T-helper 9 cell (primary cell): ENCODE measurements around the gene TRAF3.
"Not testable (repeated sequence)": the region's sequence is repeated elsewhere in the genome, so short reads cannot be mapped to it uniquely, and the experiment has no call there.

Experiments
- DNase-seq: peaks from one replicate; pipeline ENCODE4 v3.0.0-alpha.2; 2020

Gene TRAF3

GRCh38 chr14:102868956-102869547, 91.8 kb downstream of the TRAF3 start:
- DNase-seq, result no peak

- DNase-seq, result no peak
These were observed 93.0 kb downstream of the TRAF3 start for GRCh38 chr14:102870246-102870645.

- no peak for DNase-seq
These were observed 94.0 kb downstream of the TRAF3 start for GRCh38 chr14:102870994-102871831.

- DNase-seq, result no peak
These were observed 94.8 kb downstream of the TRAF3 start for GRCh38 chr14:102872020-102872419.

- no peak for DNase-seq
These were observed 95.9 kb downstream of the TRAF3 start for GRCh38 chr14:102873131-102873530.

GRCh38 chr14:102873546-102874061, 96.4 kb downstream of the TRAF3 start:
- DNase-seq, result no peak

- no peak for DNase-seq
These were observed 98.4 kb downstream of the TRAF3 start for GRCh38 chr14:102875652-102876051.

- not testable (repeated sequence) for DNase-seq
These were observed 100.3 kb downstream of the TRAF3 start for GRCh38 chr14:102877511-102877910.

- DNase-seq, result no peak
These were observed 101.1 kb downstream of the TRAF3 start for GRCh38 chr14:102878174-102878969.

- no peak for DNase-seq
These were observed 101.8 kb downstream of the TRAF3 start for GRCh38 chr14:102878970-102879460.

GRCh38 chr14:102882226-102882906, 105.1 kb downstream of the TRAF3 start:
- no peak for DNase-seq

GRCh38 chr14:102883089-102883541, 105.9 kb downstream of the TRAF3 start:
- no peak for DNase-seq

GRCh38 chr14:102883554-102883953, 106.3 kb downstream of the TRAF3 start:
- no peak for DNase-seq

GRCh38 chr14:102885737-102886447, 108.6 kb downstream of the TRAF3 start:
- DNase-seq, result no peak

GRCh38 chr14:102888748-102889147, 111.5 kb downstream of the TRAF3 start:
- DNase-seq, result no peak

GRCh38 chr14:102889615-102890014, 112.4 kb downstream of the TRAF3 start:
- DNase-seq, result no peak

- DNase-seq, result no peak
These were observed 113.9 kb downstream of the TRAF3 start for GRCh38 chr14:102891111-102891510.

GRCh38 chr14:102891556-102891955, 114.3 kb downstream of the TRAF3 start:
- no peak for DNase-seq

- DNase-seq, result no peak
These were observed 115.4 kb downstream of the TRAF3 start for GRCh38 chr14:102892651-102893050.

- DNase-seq, result no peak
These were observed 116.2 kb downstream of the TRAF3 start for GRCh38 chr14:102893452-102893851.

- DNase-seq, result not testable (repeated sequence)
These were observed 119.5 kb downstream of the TRAF3 start for GRCh38 chr14:102896735-102897134.
